CD4-positive, alpha-beta T cell (primary cell): ENCODE results near the gene CNNM2. TPM values are rescaled to one million over a fixed set of nuclear protein-coding genes. Genes with fewer than 3 reads are reported as not detected.
"Not testable (repeated sequence)": the region's sequence is repeated elsewhere in the genome, so short reads cannot be mapped to it uniquely, and the experiment has no call there.

Experiments used
- ATAC-seq: fragments of 200-7000 bp; cut with Tn5 transposase; one replicate; pipeline ENCODE4 v1.10.0; 2022; ENCODE audit warnings: mild to moderate bottlenecking; ENCODE audit not compliant: poor library complexity
- CTCF ChIA-PET: fragments of 350-600 bp; sonication (Branson Sonifier 250); formaldehyde crosslinking; loops from one replicate; lab custom pipeline; 2021; ENCODE audit warnings: antibody characterized with exemption, inconsistent platforms; lab: Charles Lee
- POLR2A ChIA-PET: fragments of 350-600 bp; sonication (Branson Sonifier 250); formaldehyde crosslinking; loops from one replicate; lab custom pipeline; 2021; ENCODE audit warnings: antibody characterized with exemption, inconsistent platforms; lab: Charles Lee
- DNase-seq, 14 experiments: peaks; one replicate each; pipeline ENCODE4 v3.0.0-alpha.2; 2013 to 2020; ENCODE audit warnings: mixed read lengths in 2 of 14
- H3K27ac ChIP-seq, 2 donors: one replicate each; pipeline versions ENCODE4 v1.5.1 to v1.7.0; 2013; ENCODE audit warnings: low read length in 2 of 2, low read depth in 1 of 2, mild to moderate bottlenecking in 1 of 2
- H3K27me3 ChIP-seq, 2 experiments: 1 replicate in 1 of 2; 2 replicates in 1 of 2; pipeline versions ENCODE4 v1.6.1 to v1.7.0; 2013; ENCODE audit warnings: low read length in 2 of 2, control low read depth in 1 of 2, mild to moderate bottlenecking in 1 of 2, moderate library complexity in 1 of 2; ENCODE audit not compliant: insufficient read depth in 2 of 2, control insufficient read depth in 1 of 2
- H3K36me3 ChIP-seq: one replicate; pipeline ENCODE4 v1.6.1; 2013; ENCODE audit warnings: low read length, control low read depth; ENCODE audit not compliant: insufficient read depth
- H3K4me1 ChIP-seq: one replicate; pipeline ENCODE4 v1.6.1; 2013; ENCODE audit warnings: low read length, control low read depth; ENCODE audit not compliant: insufficient read depth
- H3K4me3 ChIP-seq: one replicate; pipeline ENCODE4 v1.5.1; 2013; ENCODE audit warnings: mild to moderate bottlenecking, low read length, moderate library complexity
- H3K9me3 ChIP-seq, 2 experiments: 1 replicate in 1 of 2; 2 replicates in 1 of 2; pipeline versions ENCODE4 v1.6.1 to v1.7.0; 2013; ENCODE audit warnings: low read length in 2 of 2, mild to moderate bottlenecking in 2 of 2, control low read depth in 1 of 2, moderate library complexity in 1 of 2; ENCODE audit not compliant: control insufficient read depth in 1 of 2, insufficient read depth in 1 of 2
- H3K27ac Mint-ChIP-seq: one replicate; pipeline ENCODE4 v1.8.0; 2020; ENCODE audit warnings: mixed read lengths
- H3K27me3 Mint-ChIP-seq: one replicate; pipeline ENCODE4 v1.8.0; 2021; ENCODE audit warnings: mixed read lengths
- H3K36me3 Mint-ChIP-seq: one replicate; pipeline ENCODE4 v1.8.0; 2021; ENCODE audit warnings: low read depth, mixed read lengths
- H3K4me1 Mint-ChIP-seq: one replicate; pipeline ENCODE4 v1.8.0; 2021; ENCODE audit warnings: low read depth, mixed read lengths
- H3K4me3 Mint-ChIP-seq: one replicate; pipeline ENCODE4 v1.8.0; 2020; ENCODE audit warnings: mild to moderate bottlenecking, mixed read lengths
- H3K9me3 Mint-ChIP-seq: one replicate; pipeline ENCODE4 v1.8.0; 2020; ENCODE audit warnings: mixed read lengths
- intact Hi-C, 2 experiments: fragments of 100-400 bp; cut with DNase I in 1 of 2; cut with micrococcal nuclease in 1 of 2; formaldehyde crosslinking; loops; one replicate each; pipeline versions ENCODE4 v1.15.1 to v1.9.0; 2023 to 2025; cut with DNase I, micrococcal nuclease
- total RNA-seq, 174 experiments: library from RNA in 2 of 174; stranded (reverse) in 2 of 174; gene quantifications; one replicate each; pipeline ENCODE4 v1.2.3 and lab custom pipeline; 2021 to 2026
- TF ChIP-seq, protein P1 (sequence below): fragments of 200-600 bp; IDR thresholded peaks from one replicate; pipeline ENCODE4 v1.8.0; 2022; ENCODE audit warnings: antibody characterized with exemption, mild to moderate bottlenecking

The CNNM2 gene
- total RNA-seq, 2 experiments from 2014 or later: 8.4 to 8.9 TPM

- TF ChIP-seq, protein P1, sequence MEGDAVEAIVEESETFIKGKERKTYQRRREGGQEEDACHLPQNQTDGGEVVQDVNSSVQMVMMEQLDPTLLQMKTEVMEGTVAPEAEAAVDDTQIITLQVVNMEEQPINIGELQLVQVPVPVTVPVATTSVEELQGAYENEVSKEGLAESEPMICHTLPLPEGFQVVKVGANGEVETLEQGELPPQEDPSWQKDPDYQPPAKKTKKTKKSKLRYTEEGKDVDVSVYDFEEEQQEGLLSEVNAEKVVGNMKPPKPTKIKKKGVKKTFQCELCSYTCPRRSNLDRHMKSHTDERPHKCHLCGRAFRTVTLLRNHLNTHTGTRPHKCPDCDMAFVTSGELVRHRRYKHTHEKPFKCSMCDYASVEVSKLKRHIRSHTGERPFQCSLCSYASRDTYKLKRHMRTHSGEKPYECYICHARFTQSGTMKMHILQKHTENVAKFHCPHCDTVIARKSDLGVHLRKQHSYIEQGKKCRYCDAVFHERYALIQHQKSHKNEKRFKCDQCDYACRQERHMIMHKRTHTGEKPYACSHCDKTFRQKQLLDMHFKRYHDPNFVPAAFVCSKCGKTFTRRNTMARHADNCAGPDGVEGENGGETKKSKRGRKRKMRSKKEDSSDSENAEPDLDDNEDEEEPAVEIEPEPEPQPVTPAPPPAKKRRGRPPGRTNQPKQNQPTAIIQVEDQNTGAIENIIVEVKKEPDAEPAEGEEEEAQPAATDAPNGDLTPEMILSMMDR: no peak
- H3K36me3 Mint-ChIP-seq: peaks cover 5% of the 10 kb centered on the region
- no peak for DNase-seq
- Histone ChIP-seq H3K4me1 (peaks cover 5% of the 10 kb centered on the region), H3K9me3 (peaks cover 0 to 9% of the 10 kb centered on the region in 2 experiments), H3K4me3 (no peak overlapping the region), H3K27me3 (no peaks in the 10 kb centered on the region), H3K27ac (no peak overlapping the region), H3K36me3 (no peaks in the 10 kb centered on the region)
- no peaks in the 10 kb centered on the region for H3K27me3 Mint-ChIP-seq
- ATAC-seq: no peak
- ChIA-PET POLR2A (interaction anchor here (0.7 kb wide), 1 partner anchor 80 kb away, joined by 3 read pairs; no protein-coding TSS in a partner anchor), CTCF (no interaction called here)
- no peak overlapping the region for H3K4me3 Mint-ChIP-seq
- intact Hi-C loops: no loop called here
- H3K27ac Mint-ChIP-seq: no peak overlapping the region
- H3K9me3 Mint-ChIP-seq: no peaks in the 10 kb centered on the region
- H3K4me1 Mint-ChIP-seq: peaks cover 24% of the 10 kb centered on the region
These were observed 79.9 kb downstream of the CNNM2 start for GRCh38 chr10:102997998-102998397.

- no peaks in the 10 kb centered on the region for H3K9me3 Mint-ChIP-seq
- TF ChIP-seq, protein P1: no peak
- no peak overlapping the region for H3K4me3 Mint-ChIP-seq
- no peaks in the 10 kb centered on the region for H3K27me3 Mint-ChIP-seq
- H3K9me3 ChIP-seq: peaks cover 0 to 9% of the 10 kb centered on the region in 2 experiments
- ChIA-PET CTCF (no interaction called here), POLR2A (interaction anchor here (0.7 kb wide), 1 partner anchor 81 kb away, joined by 3 read pairs; no protein-coding TSS in a partner anchor)
- no peak overlapping the region for H3K4me3 ChIP-seq
- no peaks in the 10 kb centered on the region for H3K36me3 ChIP-seq
- H3K27ac ChIP-seq: no peak overlapping the region
- H3K4me1 Mint-ChIP-seq: peaks cover 24% of the 10 kb centered on the region
- peaks cover 5% of the 10 kb centered on the region for H3K36me3 Mint-ChIP-seq
- peaks cover 5% of the 10 kb centered on the region for H3K4me1 ChIP-seq
- intact Hi-C loops: no loop called here
- ATAC-seq: no peak
- H3K27me3 ChIP-seq: no peaks in the 10 kb centered on the region
- no peak overlapping the region for H3K27ac Mint-ChIP-seq
- DNase-seq: no peak
These were observed 80.4 kb downstream of the CNNM2 start for GRCh38 chr10:102998399-102998907.

- ATAC-seq, POLR2A ChIA-PET, intact Hi-C loops: not testable (repeated sequence)
These were observed 82.0 kb downstream of the CNNM2 start for GRCh38 chr10:103000050-103000449.

GRCh38 chr10:103007017-103007416, 88.9 kb downstream of the CNNM2 start:
- H3K27me3 Mint-ChIP-seq: no peaks in the 10 kb centered on the region
- peaks cover 4% of the 10 kb centered on the region for H3K9me3 Mint-ChIP-seq
- ChIA-PET CTCF (no interaction called here), POLR2A (no interaction called here)
- Histone ChIP-seq H3K4me3 (no peak overlapping the region), H3K36me3 (no peaks in the 10 kb centered on the region), H3K9me3 (peaks cover 15 to 17% of the 10 kb centered on the region in 2 experiments), H3K27ac (no peak overlapping the region), H3K4me1 (no peaks in the 10 kb centered on the region), H3K27me3 (no peaks in the 10 kb centered on the region)
- no peaks in the 10 kb centered on the region for H3K4me1 Mint-ChIP-seq
- ATAC-seq: no peak
- no peak overlapping the region for H3K4me3 Mint-ChIP-seq
- no peak overlapping the region for H3K27ac Mint-ChIP-seq
- H3K36me3 Mint-ChIP-seq: peaks cover 37% of the 10 kb centered on the region
- intact Hi-C loops: no loop called here
- DNase-seq: no peak
- TF ChIP-seq, protein P1: no peak

More at GRCh38 chr10:103000050-103000449, 82.0 kb downstream of the CNNM2 start:
- CTCF ChIA-PET: interaction anchor here (1.2 kb wide), 1 partner anchor 17 kb away, joined by 3 read pairs; no protein-coding TSS in a partner anchor
- not testable (repeated sequence) for H3K4me3 ChIP-seq, H3K4me3 Mint-ChIP-seq, H3K9me3 ChIP-seq, H3K36me3 ChIP-seq, DNase-seq, H3K27ac Mint-ChIP-seq, H3K27me3 Mint-ChIP-seq, H3K4me1 ChIP-seq, H3K9me3 Mint-ChIP-seq, H3K27ac ChIP-seq, H3K27me3 ChIP-seq, H3K4me1 Mint-ChIP-seq
- H3K36me3 Mint-ChIP-seq: peaks cover 21% of the 10 kb centered on the region
